D721Med (cell line): ENCODE results near the gene VN1R5.

Experiments
- DNase-seq: peaks from one replicate; pipeline ENCODE4 v3.0.0; 2011; ENCODE audit warnings: low spot score; ENCODE audit not compliant: insufficient read length
- FAIRE-seq: peaks from 2 replicates; lab custom pipeline; 2011; peaks lifted over from hg19 to GRCh38; lab: Jason Lieb, UNC
- TF ChIP-seq, protein P1 (sequence below): IDR thresholded peaks from 2 replicates; pipeline ENCODE4 v1.5.1; 2012; ENCODE audit warnings: mild to moderate bottlenecking, control low read depth; ENCODE audit not compliant: insufficient read depth; ENCODE audit errors: missing control alignments

VN1R5 gene

DNA sequence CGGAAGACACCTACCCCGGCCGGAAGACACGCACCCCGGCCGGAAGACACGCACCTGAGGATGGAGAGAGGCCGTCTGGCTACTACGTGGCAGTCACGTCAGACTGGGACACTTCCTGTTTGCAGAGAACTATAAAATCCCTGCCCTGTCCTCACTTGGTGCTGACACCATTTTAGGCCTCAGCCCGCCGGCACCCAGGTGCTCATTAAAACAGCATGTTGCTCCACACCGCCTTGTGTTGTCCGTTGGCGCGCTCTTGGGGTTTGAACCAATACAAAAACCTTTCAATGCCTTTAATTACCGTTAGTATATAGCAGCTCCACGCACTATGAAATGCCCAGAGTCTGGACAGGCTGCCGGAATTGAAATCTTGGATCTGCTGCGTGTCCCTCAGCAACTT lies 34.7 kb downstream of the VN1R5 start:
- no peak for FAIRE-seq
- no peak for DNase-seq
- TF ChIP-seq, protein P1, sequence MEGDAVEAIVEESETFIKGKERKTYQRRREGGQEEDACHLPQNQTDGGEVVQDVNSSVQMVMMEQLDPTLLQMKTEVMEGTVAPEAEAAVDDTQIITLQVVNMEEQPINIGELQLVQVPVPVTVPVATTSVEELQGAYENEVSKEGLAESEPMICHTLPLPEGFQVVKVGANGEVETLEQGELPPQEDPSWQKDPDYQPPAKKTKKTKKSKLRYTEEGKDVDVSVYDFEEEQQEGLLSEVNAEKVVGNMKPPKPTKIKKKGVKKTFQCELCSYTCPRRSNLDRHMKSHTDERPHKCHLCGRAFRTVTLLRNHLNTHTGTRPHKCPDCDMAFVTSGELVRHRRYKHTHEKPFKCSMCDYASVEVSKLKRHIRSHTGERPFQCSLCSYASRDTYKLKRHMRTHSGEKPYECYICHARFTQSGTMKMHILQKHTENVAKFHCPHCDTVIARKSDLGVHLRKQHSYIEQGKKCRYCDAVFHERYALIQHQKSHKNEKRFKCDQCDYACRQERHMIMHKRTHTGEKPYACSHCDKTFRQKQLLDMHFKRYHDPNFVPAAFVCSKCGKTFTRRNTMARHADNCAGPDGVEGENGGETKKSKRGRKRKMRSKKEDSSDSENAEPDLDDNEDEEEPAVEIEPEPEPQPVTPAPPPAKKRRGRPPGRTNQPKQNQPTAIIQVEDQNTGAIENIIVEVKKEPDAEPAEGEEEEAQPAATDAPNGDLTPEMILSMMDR: no peak

DNA sequence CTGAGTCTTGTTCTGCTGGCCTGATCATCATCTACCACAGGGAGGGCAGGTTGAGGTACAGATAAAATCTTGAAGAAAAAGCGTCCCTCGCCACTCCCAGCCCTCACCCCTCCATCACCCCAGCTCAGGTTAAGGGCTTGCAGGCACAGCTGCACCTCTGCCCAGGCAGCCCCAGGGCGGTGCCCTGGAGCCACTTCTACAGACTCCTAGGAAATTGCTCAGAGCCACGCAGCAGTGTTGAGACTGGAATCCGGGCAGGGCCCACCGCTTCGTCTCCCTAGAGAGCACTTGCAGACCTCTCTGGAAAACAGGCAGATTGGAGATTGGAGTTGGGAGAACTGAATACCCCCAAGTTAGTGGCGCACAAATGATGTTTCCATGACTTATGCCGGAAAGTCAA lies 35.3 kb downstream of the VN1R5 start:
- no peak for FAIRE-seq
- no peak for DNase-seq
- TF ChIP-seq, protein P1: no peak

- TF ChIP-seq, protein P1: no peak
- DNase-seq (no peak), FAIRE-seq (no peak)
These were observed 36.1 kb downstream of the VN1R5 start for GRCh38 chr1:247291833-247292561.

- TF ChIP-seq, protein P1: no peak
- no peak for DNase-seq
- no peak for FAIRE-seq
These were observed 37.2 kb downstream of the VN1R5 start for GRCh38 chr1:247293047-247293446.

DNA sequence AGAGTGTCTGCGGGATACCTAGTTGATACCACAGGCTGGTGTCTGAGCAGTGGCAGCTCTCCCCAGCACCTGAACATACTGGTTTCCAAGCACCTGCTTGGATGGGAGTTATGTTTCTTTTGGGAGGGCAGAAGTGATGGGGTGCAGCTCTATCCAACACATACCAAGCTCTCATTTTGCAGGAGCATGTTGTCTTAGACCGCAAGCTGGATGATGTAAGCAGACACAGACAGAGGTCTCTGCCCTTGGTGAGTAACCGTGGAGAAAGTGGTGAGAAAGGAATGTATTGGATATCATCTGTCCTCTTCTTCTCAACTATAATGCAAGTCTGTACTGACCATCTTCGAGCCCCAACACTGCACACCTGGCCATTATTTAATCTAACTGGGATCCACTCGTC lies 38.4 kb downstream of the VN1R5 start:
- TF ChIP-seq, protein P1: no peak
- FAIRE-seq (no peak), DNase-seq (no peak)

DNA sequence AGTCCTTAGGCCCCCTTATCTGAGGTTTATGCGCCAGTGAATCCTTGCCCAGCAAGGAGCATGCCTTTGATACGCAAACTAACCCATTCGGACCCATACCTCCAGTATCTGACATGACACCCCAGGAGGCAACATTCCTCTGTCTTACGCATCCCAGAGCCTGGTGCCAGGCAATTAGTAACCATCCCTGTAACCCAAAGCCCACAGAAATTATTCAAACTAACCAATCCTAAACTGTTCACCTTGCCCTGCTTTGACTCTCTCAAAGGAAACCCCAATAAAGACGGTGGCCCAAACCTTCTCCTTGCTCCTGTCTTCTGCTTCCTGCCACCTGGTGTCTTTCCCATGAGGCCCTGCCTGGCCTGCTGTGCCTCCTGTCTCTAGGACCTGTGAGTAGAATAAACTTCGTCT lies 39.4 kb downstream of the VN1R5 start:
- TF ChIP-seq, protein P1: no peak
- FAIRE-seq (no peak), DNase-seq (no peak)

DNA sequence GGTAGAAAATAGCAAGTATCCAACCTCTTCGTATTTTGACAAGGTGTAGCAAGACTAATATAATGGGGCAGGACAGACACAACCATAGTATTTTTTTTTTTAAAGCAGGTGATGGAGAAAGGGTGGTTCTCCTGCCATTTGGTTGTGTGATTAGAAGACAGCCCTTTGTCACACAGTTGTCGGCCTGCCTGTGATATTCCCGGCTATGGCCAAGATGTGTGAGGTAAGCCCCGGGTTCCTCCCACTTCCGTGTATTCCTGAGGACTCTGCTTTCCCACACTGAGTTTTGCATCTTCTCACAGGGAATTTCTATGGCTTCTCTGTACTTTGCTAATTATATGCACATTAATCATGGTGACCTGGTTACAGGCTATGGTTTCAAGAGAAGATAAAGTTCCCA lies 39.9 kb downstream of the VN1R5 start:
- DNase-seq: no peak
- FAIRE-seq: no peak
- TF ChIP-seq, protein P1: no peak
